M059J (cell line): ENCODE results near the gene FNDC4. TPM values are rescaled to one million over a fixed set of nuclear protein-coding genes. Genes with fewer than 3 reads are reported as not detected.

Experiments
- DNase-seq: peaks from one replicate; pipeline ENCODE4 v3.0.0-alpha.2; 2012; ENCODE audit warnings: low read depth
- total RNA-seq: library from RNA; depleted of rRNA; stranded (reverse); fragments of >200 nt; shearing (Covaris generic); gene quantifications from 2 replicates; pipeline ENCODE4 v1.2.3, GENCODE V29; 2014; rRNA removed

FNDC4 gene
- total RNA-seq, 1 experiment from 2014 or later, result 3.1 TPM

- DNase-seq, result peak; percentile 7
These were observed 586 bp downstream of the FNDC4 start for GRCh38 chr2:27494284-27494943.

GRCh38 chr2:27493948-27494283 is 1.1 kb downstream of the FNDC4 start:
- no peak for DNase-seq

- no peak for DNase-seq
These were observed 2.4 kb downstream of the FNDC4 start for GRCh38 chr2:27492557-27492956.

- peak; percentile 99 for DNase-seq
These were observed 5.3 kb downstream of the FNDC4 start, which contains the start of gene IFT172 for GRCh38 chr2:27489498-27490397. Gene IFT172 (minus strand): TSS chr2:27489743. CDS start chr2:27489653, 90 bp downstream.

GRCh38 chr2:27489118-27489497 is 5.9 kb downstream of the FNDC4 start:
- peak; percentile 6 for DNase-seq

- DNase-seq, result no peak
These were observed 9.5 kb downstream of the FNDC4 start for GRCh38 chr2:27485496-27485895.

GRCh38 chr2:27471961-27472360 is 23.0 kb downstream of the FNDC4 start:
- DNase-seq, result no peak

GRCh38 chr2:27464443-27464842 is 30.6 kb downstream of the FNDC4 start:
- no peak for DNase-seq

- DNase-seq, result no peak
These were observed 33.9 kb downstream of the FNDC4 start for GRCh38 chr2:27461118-27461517.

- no peak for DNase-seq
These were observed 41.0 kb downstream of the FNDC4 start for GRCh38 chr2:27453968-27454367.

GRCh38 chr2:27451095-27451494 is 43.9 kb downstream of the FNDC4 start:
- DNase-seq, result no peak

GRCh38 chr2:27448381-27448780 is 46.6 kb downstream of the FNDC4 start:
- DNase-seq, result no peak

GRCh38 chr2:27446057-27446456 is 48.9 kb downstream of the FNDC4 start:
- DNase-seq, result no peak

- no peak for DNase-seq
These were observed 49.4 kb downstream of the FNDC4 start for GRCh38 chr2:27445615-27446014.

- no peak for DNase-seq
These were observed 49.8 kb downstream of the FNDC4 start for GRCh38 chr2:27445155-27445554.

- no peak for DNase-seq
These were observed 52.1 kb downstream of the FNDC4 start for GRCh38 chr2:27442920-27443282.

GRCh38 chr2:27441958-27442919 is 52.8 kb downstream of the FNDC4 start, which contains the start of gene KRTCAP3:
Gene KRTCAP3 (plus strand): TSS chr2:27442381. CDS start chr2:27442413, 32 bp downstream.
- no peak for DNase-seq

Other genes with a start within 250 kb of the FNDC4 start
- gene SLC30A3, start 232.2 kb downstream of the FNDC4 start, total RNA-seq, result not detected in 2 replicates
- gene DNAJC5G, start 219.8 kb downstream of the FNDC4 start, total RNA-seq, result not detected in 2 replicates
- gene TRIM54, start 212.8 kb downstream of the FNDC4 start, total RNA-seq, result 0.05 TPM in 1 of 2 replicates, not detected in the other
- 1.6 and 3.0 TPM in 2 replicates for gene UCN, start 186.8 kb downstream of the FNDC4 start, total RNA-seq
- gene MPV17, start 172.1 kb downstream of the FNDC4 start, total RNA-seq, result 92.5 and 95.2 TPM in 2 replicates
- 32.3 and 34.0 TPM in 2 replicates for gene GTF3C2, start 138.4 kb downstream of the FNDC4 start, total RNA-seq
- 24.3 and 31.1 TPM in 2 replicates for gene EIF2B4, start 124.9 kb downstream of the FNDC4 start, total RNA-seq
- gene SNX17, start 124.6 kb downstream of the FNDC4 start, total RNA-seq, result 70.4 and 88.3 TPM in 2 replicates
- gene ZNF513, start 114.5 kb downstream of the FNDC4 start, total RNA-seq, result 3.6 and 7.6 TPM in 2 replicates
- gene PPM1G, start 85.6 kb downstream of the FNDC4 start, total RNA-seq, result 105 and 134 TPM in 2 replicates
- gene NRBP1, start 66.6 kb downstream of the FNDC4 start, total RNA-seq, result 96.9 and 124 TPM in 2 replicates
- gene KRTCAP3, start 52.8 kb downstream of the FNDC4 start, total RNA-seq, result not detected in 2 replicates
- 2.8 and 5.7 TPM in 2 replicates for gene IFT172, start 5.5 kb downstream of the FNDC4 start, total RNA-seq
- gene GCKR, start 1.6 kb upstream of the FNDC4 start, total RNA-seq, result not detected in 2 replicates
- 22.7 and 23.3 TPM in 2 replicates for gene ZNF512, start 87.8 kb upstream of the FNDC4 start, total RNA-seq
- gene CCDC121, start 133.8 kb upstream of the FNDC4 start, total RNA-seq, result 0.42 and 1.4 TPM in 2 replicates
- gene GPN1, start 133.8 kb upstream of the FNDC4 start, total RNA-seq, result 39.3 and 44.7 TPM in 2 replicates
- 22.0 and 27.8 TPM in 2 replicates for gene SUPT7L, start 168.4 kb upstream of the FNDC4 start, total RNA-seq
- 19.8 and 35.1 TPM in 2 replicates for gene SLC4A1AP, start 168.7 kb upstream of the FNDC4 start, total RNA-seq